Activated B cell treated with CpG ODN at 0.5 μM for 24 hours (primary cell): Measurements from ENCODE around the gene EIF3B. TPM values are rescaled to one million over a fixed set of nuclear protein-coding genes. Genes with fewer than 3 reads are reported as not detected.
"Not testable (repeated sequence)": the region's sequence is repeated elsewhere in the genome, so short reads cannot be mapped to it uniquely, and the experiment has no call there.

Source experiments
- ATAC-seq: fragments of 200-7000 bp; cut with Tn5 transposase; one replicate; pipeline ENCODE4 v1.10.0; 2021; ENCODE audit warnings: low read depth, mild to moderate bottlenecking, moderate library complexity
- CTCF ChIA-PET: fragments of 350-600 bp; sonication (Branson Sonifier 250); formaldehyde crosslinking; loops from one replicate; lab custom pipeline; 2021; ENCODE audit warnings: antibody characterized with exemption; lab: Charles Lee
- POLR2A ChIA-PET: fragments of 350-600 bp; sonication (Branson Sonifier 250); formaldehyde crosslinking; loops from one replicate; lab custom pipeline; 2021; ENCODE audit warnings: antibody characterized with exemption; lab: Charles Lee
- DNase-seq: peaks from one replicate; pipeline ENCODE4 v3.0.0; 2022
- H3K27ac Mint-ChIP-seq: one replicate; pipeline ENCODE4 v1.8.0; 2020; ENCODE audit warnings: mixed read lengths
- H3K27me3 Mint-ChIP-seq: one replicate; pipeline ENCODE4 v1.8.0; 2021; ENCODE audit warnings: mixed read lengths
- H3K36me3 Mint-ChIP-seq: one replicate; pipeline ENCODE4 v1.8.0; 2021; ENCODE audit warnings: low read depth, mixed read lengths
- H3K4me1 Mint-ChIP-seq: one replicate; pipeline ENCODE4 v1.8.0; 2021; ENCODE audit warnings: mixed read lengths
- H3K4me3 Mint-ChIP-seq: one replicate; pipeline ENCODE4 v1.8.0; 2020; ENCODE audit warnings: mild to moderate bottlenecking, mixed read lengths
- H3K9me3 Mint-ChIP-seq: one replicate; pipeline ENCODE4 v1.8.0; 2020; ENCODE audit warnings: mixed read lengths
- intact Hi-C: fragments of 100-400 bp; cut with micrococcal nuclease; formaldehyde crosslinking; loops from one replicate; pipeline ENCODE4 v1.15.1; 2024
- total RNA-seq: library from RNA; stranded (reverse); gene quantifications from 2 replicates; pipeline ENCODE4 v1.2.3, GENCODE V29; 2022
- TF ChIP-seq, protein P1 (sequence below): fragments of 200-600 bp; IDR thresholded peaks from one replicate; pipeline ENCODE4 v1.8.0; 2022; ENCODE audit warnings: antibody characterized with exemption, mild to moderate bottlenecking

Gene EIF3B
- total RNA-seq, 1 donor from 2014 or later, result 198 TPM

DNA sequence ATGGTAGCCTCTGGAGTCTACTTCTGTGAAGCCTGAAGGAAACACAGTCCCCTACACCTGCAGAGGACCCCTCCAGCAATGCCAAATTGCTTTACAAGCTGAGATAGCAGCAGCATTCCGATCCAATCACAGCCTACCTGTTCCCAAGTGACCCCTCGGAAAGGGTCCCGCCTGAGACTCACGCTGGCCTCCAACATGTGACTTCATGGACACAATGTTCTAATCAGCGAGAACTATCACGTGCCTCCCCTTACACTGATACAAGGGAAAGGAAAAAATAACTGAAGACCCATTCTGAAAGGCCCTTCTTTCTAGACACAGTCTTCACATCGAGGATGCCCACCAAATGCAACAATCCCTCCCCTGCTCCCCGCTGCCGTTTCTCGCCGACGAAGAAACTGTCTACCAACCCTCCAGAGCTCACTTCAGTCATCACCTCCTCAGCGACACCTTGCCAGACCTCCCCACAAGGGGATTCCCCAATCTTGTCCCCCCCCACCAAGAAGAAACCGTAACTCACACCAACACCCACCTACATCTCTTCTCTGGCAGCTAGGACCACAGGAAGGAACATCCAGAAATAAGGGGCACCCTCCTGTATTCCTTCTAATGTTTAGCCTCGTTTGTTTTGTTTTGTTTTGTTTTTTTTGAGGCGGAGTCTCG lies 42.2 kb upstream of the EIF3B start:
- TF ChIP-seq, protein P1, sequence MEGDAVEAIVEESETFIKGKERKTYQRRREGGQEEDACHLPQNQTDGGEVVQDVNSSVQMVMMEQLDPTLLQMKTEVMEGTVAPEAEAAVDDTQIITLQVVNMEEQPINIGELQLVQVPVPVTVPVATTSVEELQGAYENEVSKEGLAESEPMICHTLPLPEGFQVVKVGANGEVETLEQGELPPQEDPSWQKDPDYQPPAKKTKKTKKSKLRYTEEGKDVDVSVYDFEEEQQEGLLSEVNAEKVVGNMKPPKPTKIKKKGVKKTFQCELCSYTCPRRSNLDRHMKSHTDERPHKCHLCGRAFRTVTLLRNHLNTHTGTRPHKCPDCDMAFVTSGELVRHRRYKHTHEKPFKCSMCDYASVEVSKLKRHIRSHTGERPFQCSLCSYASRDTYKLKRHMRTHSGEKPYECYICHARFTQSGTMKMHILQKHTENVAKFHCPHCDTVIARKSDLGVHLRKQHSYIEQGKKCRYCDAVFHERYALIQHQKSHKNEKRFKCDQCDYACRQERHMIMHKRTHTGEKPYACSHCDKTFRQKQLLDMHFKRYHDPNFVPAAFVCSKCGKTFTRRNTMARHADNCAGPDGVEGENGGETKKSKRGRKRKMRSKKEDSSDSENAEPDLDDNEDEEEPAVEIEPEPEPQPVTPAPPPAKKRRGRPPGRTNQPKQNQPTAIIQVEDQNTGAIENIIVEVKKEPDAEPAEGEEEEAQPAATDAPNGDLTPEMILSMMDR, result no peak
- Mint-ChIP-seq H3K9me3 (no peaks in the 10 kb centered on the region), H3K4me3 (no peak overlapping the region), H3K36me3 (peaks cover 41% of the 10 kb centered on the region), H3K27ac (peak overlapping the region; percentile 98), H3K4me1 (peaks cover 51% of the 10 kb centered on the region), H3K27me3 (no peaks in the 10 kb centered on the region)
- DNase-seq (peak; percentile 33), ATAC-seq (peak; percentile 12)
- ChIA-PET CTCF (interaction anchor here (0.9 to 1.3 kb wide), 2 partner anchors 12 to 26 kb away, joined by 3 to 4 read pairs; no protein-coding TSS in a partner anchor), POLR2A (interaction anchor here (0.9 to 3.1 kb wide), 9 partner anchors 14 to 372 kb away, joined by 3 to 75 read pairs (median 10); partner anchors contain the start of genes EIF3B, MRM2 and NUDT1)
- intact Hi-C loops, result loop anchor here (10.0 kb wide), 1 partner anchor 1288 kb away; no protein-coding TSS in a partner anchor

DNA sequence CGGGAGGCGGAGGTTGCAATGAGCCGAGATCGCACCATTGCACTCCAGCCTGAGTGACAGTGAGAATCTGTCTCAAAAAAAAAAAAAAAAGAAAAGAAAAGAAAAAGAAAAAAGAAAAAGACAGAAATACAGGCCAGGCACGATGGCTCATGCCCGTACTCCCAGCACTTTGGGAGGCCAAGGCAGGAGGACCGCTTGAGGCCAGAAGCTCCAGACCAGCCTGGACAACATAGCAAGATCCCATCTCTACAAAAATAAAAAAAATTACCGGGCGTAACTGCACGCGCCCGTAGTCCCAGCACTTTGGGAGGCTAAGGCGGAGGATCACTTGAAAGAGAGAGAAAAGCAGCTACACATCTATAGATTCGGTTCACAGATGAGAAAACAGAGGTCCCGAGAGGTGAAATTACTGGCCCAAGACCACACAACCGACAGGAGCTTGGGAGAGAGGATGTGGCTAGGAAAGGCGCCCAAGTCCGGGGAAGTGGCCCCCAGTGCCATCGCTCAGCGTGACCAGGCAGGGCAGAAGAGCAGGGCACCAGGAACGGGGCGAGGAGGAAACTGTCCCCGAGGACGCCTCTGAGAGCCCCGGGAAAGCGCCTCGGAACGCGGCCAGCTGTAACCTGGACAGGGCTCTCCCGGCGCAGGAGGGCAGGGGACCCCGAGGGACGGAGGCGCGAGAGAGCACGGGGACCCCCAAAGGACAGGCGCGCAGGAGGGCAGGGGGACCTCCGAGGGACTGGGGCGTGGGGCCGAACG lies 41.0 kb upstream of the EIF3B start:
- ChIA-PET POLR2A (interaction anchor here (0.6 to 3.1 kb wide), 17 partner anchors 9 to 318 kb away, joined by 3 to 75 read pairs (median 5); partner anchors contain the start of genes EIF3B, MAD1L1, MRM2 and NUDT1), CTCF (interaction anchor here (1.3 kb wide), 1 partner anchor 13 kb away, joined by 3 read pairs; no protein-coding TSS in a partner anchor)
- DNase-seq, result no peak
- peak; percentile 3 for ATAC-seq
- TF ChIP-seq, protein P1, result no peak
- intact Hi-C loops, result loop anchor here (1.0 to 10.0 kb wide), 9 partner anchors 14 to 1289 kb away; partner anchors contain the start of genes CHST12, EIF3B and MAD1L1
- H3K9me3 Mint-ChIP-seq, result no peaks in the 10 kb centered on the region
- peak overlapping the region; percentile 98 for H3K27ac Mint-ChIP-seq
- peaks cover 36% of the 10 kb centered on the region for H3K36me3 Mint-ChIP-seq
- peaks cover 48% of the 10 kb centered on the region for H3K4me1 Mint-ChIP-seq
- no peak overlapping the region for H3K4me3 Mint-ChIP-seq
- H3K27me3 Mint-ChIP-seq, result no peaks in the 10 kb centered on the region

DNA sequence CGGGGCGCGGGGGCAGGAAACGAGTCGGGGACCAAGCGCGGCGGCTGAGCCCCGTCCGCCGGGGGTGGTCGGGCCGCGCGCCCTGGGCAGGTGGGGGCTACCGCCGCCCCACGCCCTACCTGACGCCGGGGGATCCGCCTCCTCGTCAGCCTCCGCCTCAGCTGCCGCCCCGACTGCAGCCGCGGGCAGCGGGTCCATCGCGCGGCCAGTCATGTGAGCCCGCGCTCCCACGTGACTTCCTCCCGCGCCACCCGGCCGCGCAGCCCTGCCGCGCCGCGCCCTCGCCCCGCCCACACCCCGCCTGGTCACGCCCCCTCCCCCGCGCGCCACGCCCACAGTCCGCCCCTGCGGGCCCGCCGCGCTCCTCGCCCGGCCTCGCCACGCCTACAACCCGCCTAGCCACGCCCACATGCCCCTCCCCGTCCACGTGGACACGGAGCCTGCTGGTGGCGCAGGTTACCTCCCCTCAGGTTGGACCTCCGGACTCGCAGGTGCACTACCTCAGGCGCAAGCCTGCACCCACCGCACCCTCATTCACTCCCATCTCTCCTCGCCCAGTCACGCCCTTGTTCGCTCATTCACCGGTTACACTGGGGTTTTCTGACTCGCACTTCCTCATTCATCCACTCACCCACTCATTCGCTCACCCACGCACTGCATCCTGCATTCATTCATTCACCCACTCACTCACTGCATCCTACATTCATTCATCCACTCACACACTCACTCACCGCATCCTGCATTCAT lies 40.2 kb upstream of the EIF3B start, which contains the start of gene SNX8:
TSS of gene SNX8 (minus strand) at position 233 of the 747 bp plus-strand sequence. CDS start at position 213, 20 bp downstream.
- Mint-ChIP-seq H3K9me3 (no peaks in the 10 kb centered on the region), H3K4me1 (peaks cover 47% of the 10 kb centered on the region), H3K36me3 (peaks cover 31% of the 10 kb centered on the region), H3K27ac (peak within 1 kb of the TSS; percentile 98), H3K4me3 (no peak within 1 kb of the TSS), H3K27me3 (no peaks in the 10 kb centered on the region)
- DNase-seq (peak; percentile 99), ATAC-seq (peak; percentile 77)
- POLR2A ChIA-PET, result interaction anchor here (0.6 to 3.1 kb wide), 13 partner anchors 10 to 215 kb away, joined by 3 to 75 read pairs (median 6); partner anchors contain the start of genes EIF3B, MAD1L1, MRM2 and NUDT1
- CTCF ChIA-PET, result no interaction called here
- TF ChIP-seq, protein P1, result no peak
- intact Hi-C loops, result loop anchor here (1.0 to 10.0 kb wide), 9 partner anchors 15 to 1290 kb away; partner anchors contain the start of genes CHST12, EIF3B and MAD1L1

DNA sequence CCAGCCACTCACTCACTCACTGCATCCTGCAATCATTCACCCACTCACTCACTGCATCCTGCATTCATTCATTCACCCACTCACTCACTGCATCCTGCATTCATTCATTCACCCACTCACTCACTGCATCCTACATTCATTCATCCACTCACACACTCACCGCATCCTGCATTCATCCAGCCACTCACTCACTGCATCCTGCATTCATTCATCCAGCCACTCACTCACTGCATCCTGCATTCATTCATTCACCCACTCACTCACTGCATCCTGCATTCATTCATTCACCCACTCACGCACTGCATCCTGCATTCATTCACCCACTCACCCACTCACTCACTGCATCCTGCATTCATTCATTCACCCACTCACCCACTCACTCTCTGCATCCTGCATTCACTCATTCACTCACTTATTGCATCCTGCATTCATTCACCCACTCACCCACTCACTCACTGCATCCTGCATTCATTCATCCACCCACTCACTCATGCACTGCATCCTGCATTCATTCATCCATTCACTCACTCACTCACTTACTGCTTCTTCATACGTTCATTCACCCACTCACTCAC lies 39.6 kb upstream of the EIF3B start:
- ATAC-seq, H3K27ac Mint-ChIP-seq, H3K9me3 Mint-ChIP-seq, POLR2A ChIA-PET, H3K27me3 Mint-ChIP-seq, DNase-seq, H3K4me3 Mint-ChIP-seq, CTCF ChIA-PET: not testable (repeated sequence)
- intact Hi-C loops, result loop anchor here (1.0 to 10.0 kb wide), 9 partner anchors 16 to 1290 kb away; partner anchors contain the start of genes CHST12, EIF3B and MAD1L1
- Mint-ChIP-seq H3K4me1 (peaks cover 42% of the 10 kb centered on the region), H3K36me3 (peaks cover 24% of the 10 kb centered on the region)
